Hair follicle dermal papilla cell (primary cell): Measurements from ENCODE around the gene MTRF1L. TPM values are rescaled to one million over a fixed set of nuclear protein-coding genes. Genes with fewer than 3 reads are reported as not detected.

Experiments used
- small RNA-seq: library from RNA; depleted of rRNA; stranded (forward); fragments of <200 nt; gene quantifications from one replicate; pipeline ENCODE3, GENCODE V24; 2012
- total RNA-seq: library from RNA; depleted of rRNA; stranded (reverse); fragments of >200 nt; gene quantifications from 2 replicates; pipeline ENCODE4 v1.2.3, GENCODE V29; 2012

Gene MTRF1L
- 16.9 and 18.2 TPM in 2 replicates for total RNA-seq

GRCh38 chr6:153002613-153003365 is at the start of gene MTRF1L:
MTRF1L (minus strand) TSS chr6:153002709; CDS start chr6:153002685, 24 bp downstream.

DNA sequence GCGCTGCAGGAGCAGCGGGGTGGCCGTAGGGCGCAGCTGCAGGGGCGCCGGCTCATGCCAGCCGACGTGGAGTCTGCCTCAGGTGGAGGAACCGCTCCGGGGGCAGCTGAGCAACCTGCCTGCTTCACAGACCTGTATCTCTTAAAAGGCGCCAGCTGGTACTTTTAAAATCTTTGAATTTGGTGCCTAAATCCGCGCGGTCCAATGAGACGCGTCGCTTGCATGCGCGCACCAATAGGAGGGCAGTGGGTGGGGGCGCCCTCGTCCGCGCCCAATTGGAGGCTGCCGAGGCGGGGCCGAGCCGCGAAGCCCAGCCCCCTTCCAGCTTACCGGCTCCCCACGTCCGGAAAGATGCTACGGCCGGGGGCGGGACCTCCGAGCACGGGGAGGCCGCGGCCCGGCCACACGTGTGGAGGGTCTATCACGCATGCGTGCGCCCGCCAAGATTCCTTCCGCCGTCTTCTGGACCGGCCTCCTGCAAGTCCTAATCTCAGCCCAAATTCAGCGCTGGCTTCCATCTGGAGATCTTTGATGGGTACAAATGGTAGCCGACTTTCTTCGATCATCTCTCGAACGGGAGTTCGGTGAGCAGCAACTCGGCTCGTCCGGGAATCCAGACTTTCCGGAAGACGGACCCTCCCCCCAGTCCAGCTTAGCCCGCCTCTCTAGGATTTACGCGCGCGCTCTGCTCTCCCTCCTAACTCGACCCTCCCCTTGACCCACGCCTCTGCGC is 19.4 kb downstream of the MTRF1L start, which contains the start of gene FBXO5:
Gene FBXO5 (minus strand): TSS at position 138 of the 733 bp plus-strand sequence. CDS start 82 bp downstream, at position 56.

Small RNA genes within 50 kb of the gene (small RNA-seq; reads per million reads assigned to genes)
- not detected for gene AL080276.1

Other genes with a start within 250 kb of the MTRF1L start
- 6.0 and 6.7 TPM in 2 replicates for gene FBXO5, start 19.7 kb downstream of the MTRF1L start, total RNA-seq
- 2.3 and 2.6 TPM in 2 replicates for gene RGS17, start 128.6 kb upstream of the MTRF1L start, total RNA-seq